ENCODE results near the gene TRIM59.

TRIM59 gene

DNA sequence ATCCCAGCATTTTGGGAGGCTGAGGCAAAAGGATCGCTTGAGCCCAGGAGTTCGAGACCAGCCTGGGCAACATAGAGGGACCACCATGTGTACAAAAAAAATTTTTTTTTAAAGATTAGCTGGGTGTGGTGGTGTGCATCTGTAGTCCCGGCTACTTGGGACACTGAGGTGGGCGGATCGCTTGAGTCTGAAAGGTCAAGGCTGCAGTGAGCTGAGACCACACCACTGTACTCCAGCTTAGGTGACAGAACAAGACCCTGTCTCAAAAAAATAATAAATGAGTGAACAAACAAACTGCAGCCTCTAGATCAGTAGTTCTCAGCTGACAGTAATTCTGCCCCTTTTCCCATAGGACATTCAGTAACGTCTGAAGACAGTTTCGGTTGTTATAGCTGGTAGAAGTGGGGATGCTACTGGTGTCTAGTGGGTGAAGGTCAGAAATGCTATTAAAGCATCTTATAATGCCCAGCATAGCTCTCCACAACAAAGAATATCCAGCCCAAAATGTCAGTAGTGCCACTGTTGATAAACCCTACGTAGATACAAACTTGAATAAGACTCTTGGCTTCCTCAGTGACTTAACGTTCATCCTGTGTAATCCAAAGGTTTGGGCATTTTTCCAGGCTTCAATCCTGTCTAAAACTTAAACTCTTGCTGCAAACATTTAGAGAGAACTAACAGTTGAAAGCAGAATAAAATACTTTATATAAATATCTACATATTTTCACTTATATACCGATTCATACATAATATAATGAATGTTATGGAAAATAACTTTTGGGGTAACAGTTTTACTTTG, 39.6 kb downstream of the TRIM59 start:
- Histone ChIP-seq H3K36me3 (ENCODE audit: insufficient read depth) (peaks cover 62% of the 10 kb centered on the region), H3K27ac (no peak overlapping the region; the same call in 1 of the 2 replicates)

GRCh38 chr3:160403796-160404470, 45.7 kb downstream of the TRIM59 start:
- Histone ChIP-seq H3K4me3 (IDR thresholded peaks at IDR 0.05; ENCODE audit: insufficient read depth, low read depth, low read length) (no peak overlapping the region), H4K20me1 (ENCODE audit: insufficient read depth) (peaks cover 52% of the 10 kb centered on the region), H3K4me1 (ENCODE audit: low read depth, poor library complexity, severe bottlenecking) (peaks cover 50% of the 10 kb centered on the region), H3K9ac (peak overlapping the region; percentile 99), H3K79me2 (ENCODE audit: insufficient read depth, low read depth) (peaks cover 97% of the 10 kb centered on the region), H3K27me3 (ENCODE audit: insufficient read depth, low read depth) (no peaks in the 10 kb centered on the region), H3K36me3 (ENCODE audit: insufficient read depth) (peaks cover 59% of the 10 kb centered on the region), H3K4me2 (peak overlapping the region; percentile 95), H3K27ac (peak overlapping the region; percentile 99), H2AFZ (ENCODE audit: low read depth) (no peak overlapping the region)
- no peak for TF ChIP-seq CTCF (conservative IDR thresholded peaks at IDR 0.05; ENCODE audit: low read depth, low read length)

More for the DNA sequence above, 39.6 kb downstream of the TRIM59 start:
- H3K27me3 ChIP-seq (ENCODE audit: insufficient read depth, low read depth): no peaks in the 10 kb centered on the region
- peaks cover 41% of the 10 kb centered on the region; the same call in 1 of the 2 replicates for H4K20me1 ChIP-seq (ENCODE audit: insufficient read depth)
- peaks cover 96% of the 10 kb centered on the region for H3K4me1 ChIP-seq (ENCODE audit: low read depth, poor library complexity, severe bottlenecking)
- no peak overlapping the region for H3K4me3 ChIP-seq (IDR thresholded peaks at IDR 0.05; ENCODE audit: insufficient read depth, low read depth, low read length)
- peak overlapping the region; percentile 6; the same call in 1 of the 2 replicates for H3K4me2 ChIP-seq
- H3K9ac ChIP-seq: no peak overlapping the region
- peaks cover 95% of the 10 kb centered on the region for H3K79me2 ChIP-seq (ENCODE audit: insufficient read depth, low read depth)
- TF ChIP-seq CTCF (conservative IDR thresholded peaks at IDR 0.05; ENCODE audit: low read depth, low read length): no peak
- H2AFZ ChIP-seq (ENCODE audit: low read depth): no peak overlapping the region

GRCh38 chr3:160403028-160403545, 46.5 kb downstream of the TRIM59 start:
- peak overlapping the region; percentile 99 for H3K9ac ChIP-seq
- no peaks in the 10 kb centered on the region for H3K27me3 ChIP-seq (ENCODE audit: insufficient read depth, low read depth)
- H3K36me3 ChIP-seq (ENCODE audit: insufficient read depth): peaks cover 52% of the 10 kb centered on the region
- no peak overlapping the region for H2AFZ ChIP-seq (ENCODE audit: low read depth)
- H3K27ac ChIP-seq: peak overlapping the region; percentile 99
- TF ChIP-seq CTCF (conservative IDR thresholded peaks at IDR 0.05; ENCODE audit: low read depth, low read length): no peak
- H3K4me2 ChIP-seq: peak overlapping the region; percentile 95
- H4K20me1 ChIP-seq (ENCODE audit: insufficient read depth): peaks cover 52% of the 10 kb centered on the region
- H3K79me2 ChIP-seq (ENCODE audit: insufficient read depth, low read depth): peaks cover 97% of the 10 kb centered on the region
- H3K4me1 ChIP-seq (ENCODE audit: low read depth, poor library complexity, severe bottlenecking): peaks cover 46% of the 10 kb centered on the region
- H3K4me3 ChIP-seq (IDR thresholded peaks at IDR 0.05; ENCODE audit: insufficient read depth, low read depth, low read length): no peak overlapping the region

DNA sequence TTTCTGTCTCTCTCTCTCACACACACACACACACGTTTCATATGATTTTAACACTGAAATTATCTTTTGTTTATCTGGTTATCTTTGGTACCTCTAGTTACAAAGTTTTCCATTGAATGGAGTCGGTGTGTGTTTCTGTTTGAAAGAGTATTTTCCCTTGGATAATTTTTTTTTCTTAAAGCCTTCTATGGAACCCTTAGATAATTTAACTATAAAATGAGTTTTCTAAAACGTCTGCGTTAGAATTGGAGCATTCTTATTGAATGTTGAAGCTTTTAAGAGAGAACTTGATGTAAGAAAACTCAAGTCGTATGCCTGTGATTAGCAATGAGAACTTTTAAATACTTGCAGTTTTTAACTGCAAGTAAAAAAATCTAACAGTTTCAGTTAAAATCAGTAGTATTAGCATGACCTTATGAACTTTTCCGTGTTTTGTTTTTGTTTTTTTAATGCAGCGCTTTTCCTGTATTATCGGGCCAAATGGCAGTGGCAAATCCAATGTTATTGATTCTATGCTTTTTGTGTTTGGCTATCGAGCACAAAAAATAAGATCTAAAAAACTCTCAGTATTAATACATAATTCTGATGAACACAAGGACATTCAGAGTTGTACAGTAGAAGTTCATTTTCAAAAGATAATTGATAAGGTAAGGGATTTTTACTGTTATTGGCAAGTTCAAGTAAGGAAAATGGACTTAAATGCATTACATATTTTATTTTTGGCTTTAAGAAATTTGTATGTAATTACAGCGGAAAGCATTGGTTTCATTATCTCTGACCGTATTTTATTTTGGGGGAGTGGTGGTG, 47.2 kb downstream of the TRIM59 start:
- H3K4me3 ChIP-seq (IDR thresholded peaks at IDR 0.05; ENCODE audit: insufficient read depth, low read depth, low read length): no peak overlapping the region
- H3K4me2 ChIP-seq: peak overlapping the region; percentile 95
- TF ChIP-seq CTCF (conservative IDR thresholded peaks at IDR 0.05; ENCODE audit: low read depth, low read length): no peak
- peaks cover 50% of the 10 kb centered on the region for H3K36me3 ChIP-seq (ENCODE audit: insufficient read depth)
- no peaks in the 10 kb centered on the region for H3K27me3 ChIP-seq (ENCODE audit: insufficient read depth, low read depth)
- peak overlapping the region; percentile 99 for H3K9ac ChIP-seq
- H2AFZ ChIP-seq (ENCODE audit: low read depth): no peak overlapping the region
- H3K27ac ChIP-seq: peak overlapping the region; percentile 99
- peaks cover 97% of the 10 kb centered on the region for H3K79me2 ChIP-seq (ENCODE audit: insufficient read depth, low read depth)
- H3K4me1 ChIP-seq (ENCODE audit: low read depth, poor library complexity, severe bottlenecking): peaks cover 44% of the 10 kb centered on the region
- H4K20me1 ChIP-seq (ENCODE audit: insufficient read depth): peaks cover 48% of the 10 kb centered on the region
